Stimulated activated CD4-positive, alpha-beta T cell treated with anti-CD3 and anti-CD28 coated beads, Interleukin-15, amount 100 ng/mL, for 1 hour (primary cell): ENCODE results near the gene ADGRG6.
"Not testable (repeated sequence)": the region's sequence is repeated elsewhere in the genome, so short reads cannot be mapped to it uniquely, and the experiment has no call there.

Source experiments
- DNase-seq, 2 donors: peaks; one replicate each; pipeline ENCODE4 v3.0.0-alpha.2; 2020; ENCODE audit warnings: low read depth in 1 of 2, low spot score in 1 of 2

Gene ADGRG6

DNA sequence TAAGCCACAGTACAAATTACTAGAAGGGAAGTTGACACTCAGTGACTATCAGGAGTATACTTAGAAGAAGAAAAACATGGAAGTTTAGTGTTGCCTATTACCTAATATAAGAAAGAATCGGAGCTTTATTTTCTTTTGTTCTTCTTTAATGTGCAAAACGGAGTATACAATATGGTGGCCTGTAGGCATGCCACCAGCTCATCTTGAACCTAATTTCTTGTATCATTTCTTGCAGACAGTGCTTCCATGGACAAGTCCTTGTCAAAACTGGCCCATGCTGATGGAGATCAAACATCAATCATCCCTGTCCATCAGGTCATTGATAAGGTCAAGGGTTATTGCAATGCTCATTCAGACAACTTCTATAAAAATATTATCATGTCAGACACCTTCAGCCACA lies 141.3 kb downstream of the ADGRG6 start:
- DNase-seq = no peak

DNA sequence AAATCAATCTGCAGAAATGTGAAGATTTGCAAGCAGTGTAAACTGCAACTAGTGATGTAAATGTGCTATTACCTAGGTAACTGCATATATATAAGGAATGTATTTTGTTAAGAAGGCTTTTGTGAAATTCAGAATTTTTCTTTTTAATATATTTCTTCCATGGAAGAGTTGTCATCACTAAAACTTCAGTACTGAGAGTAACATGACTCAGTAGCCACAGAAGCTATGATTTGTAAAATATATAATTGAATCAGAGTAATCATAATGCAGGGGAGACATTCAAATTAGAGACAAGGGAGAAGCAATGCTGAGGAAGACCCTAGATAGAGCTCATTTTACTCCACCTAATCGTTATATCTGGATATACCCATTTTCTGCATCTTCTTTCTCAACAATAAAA lies 141.7 kb downstream of the ADGRG6 start:
- no peak for DNase-seq

DNA sequence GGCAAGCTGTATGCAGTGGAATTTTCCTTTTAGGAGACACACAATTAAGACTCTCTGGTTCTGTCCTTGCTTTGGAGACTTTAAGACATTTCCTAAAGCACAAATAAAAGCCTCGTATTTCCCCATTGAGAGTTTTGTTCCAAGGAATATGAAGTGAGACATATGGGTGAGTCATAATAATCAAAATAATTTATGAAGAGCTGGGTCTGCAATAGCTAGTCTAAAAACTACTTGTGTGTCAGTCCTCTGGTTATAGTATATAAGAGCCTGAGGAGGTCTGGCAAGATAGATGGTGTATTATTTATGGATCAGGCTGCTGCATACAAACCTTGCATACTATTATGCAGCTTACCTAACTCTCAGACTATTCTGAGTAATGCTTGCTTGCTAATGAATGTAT lies 142.6 kb downstream of the ADGRG6 start:
- DNase-seq = no peak

DNA sequence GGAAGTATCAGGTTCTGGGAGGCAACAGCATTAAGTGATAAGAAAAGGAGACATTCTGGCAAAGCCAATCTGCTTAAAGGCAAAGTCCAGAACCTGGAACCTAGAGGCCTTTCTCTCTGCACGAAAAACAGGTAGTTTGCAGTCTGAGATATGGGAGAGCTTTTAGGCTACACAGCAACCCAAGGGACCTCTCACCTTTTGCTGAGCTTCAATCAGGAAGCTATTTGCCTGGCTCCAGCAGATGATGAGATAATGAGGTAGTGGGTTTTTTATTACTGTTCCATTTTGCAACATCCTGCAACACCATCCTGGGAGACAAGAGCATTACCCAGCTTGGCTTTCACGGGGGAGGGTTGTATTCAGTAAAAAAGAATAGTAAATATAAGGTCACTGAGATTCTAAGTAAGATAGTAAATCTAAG lies 143.1 kb downstream of the ADGRG6 start:
- DNase-seq = no peak

DNA sequence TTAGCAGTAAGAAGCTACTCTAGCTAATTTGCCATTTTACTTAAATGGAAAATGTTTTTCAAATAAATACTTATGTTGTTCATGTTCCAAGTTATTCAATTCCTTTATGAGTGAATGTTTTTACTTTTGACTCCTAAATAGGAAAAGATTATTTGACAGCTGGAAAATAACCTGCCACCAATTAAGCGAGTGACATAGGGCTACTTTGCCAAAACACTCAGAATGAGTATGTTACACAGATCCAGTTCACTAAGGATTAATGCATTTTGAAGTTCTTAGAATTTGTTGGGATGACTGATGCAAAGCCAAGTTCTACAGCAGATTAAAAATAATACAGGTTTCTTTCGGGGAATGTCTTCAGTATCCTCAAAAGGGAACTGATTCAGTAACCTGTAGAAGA lies 144.4 kb downstream of the ADGRG6 start:
- no peak for DNase-seq

DNA sequence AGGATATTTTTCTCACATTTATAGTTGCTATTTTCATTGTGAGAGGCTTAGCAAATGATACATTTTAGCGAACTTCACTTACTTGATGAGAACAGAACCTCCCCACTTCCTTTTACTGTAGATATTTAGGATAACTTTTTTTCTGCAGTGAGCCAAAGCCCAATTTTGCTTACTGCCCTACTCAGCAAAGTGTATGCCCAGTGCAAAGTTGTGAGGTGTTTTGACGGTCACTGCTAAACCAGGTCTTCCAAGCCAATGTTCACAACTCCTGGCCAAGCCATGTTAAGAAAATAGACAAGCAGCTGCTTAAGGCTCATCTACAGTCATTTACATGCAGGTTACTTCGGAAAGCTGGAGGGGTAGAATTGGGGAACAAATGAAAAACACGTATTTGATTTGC lies 144.8 kb downstream of the ADGRG6 start:
- DNase-seq = no peak

DNA sequence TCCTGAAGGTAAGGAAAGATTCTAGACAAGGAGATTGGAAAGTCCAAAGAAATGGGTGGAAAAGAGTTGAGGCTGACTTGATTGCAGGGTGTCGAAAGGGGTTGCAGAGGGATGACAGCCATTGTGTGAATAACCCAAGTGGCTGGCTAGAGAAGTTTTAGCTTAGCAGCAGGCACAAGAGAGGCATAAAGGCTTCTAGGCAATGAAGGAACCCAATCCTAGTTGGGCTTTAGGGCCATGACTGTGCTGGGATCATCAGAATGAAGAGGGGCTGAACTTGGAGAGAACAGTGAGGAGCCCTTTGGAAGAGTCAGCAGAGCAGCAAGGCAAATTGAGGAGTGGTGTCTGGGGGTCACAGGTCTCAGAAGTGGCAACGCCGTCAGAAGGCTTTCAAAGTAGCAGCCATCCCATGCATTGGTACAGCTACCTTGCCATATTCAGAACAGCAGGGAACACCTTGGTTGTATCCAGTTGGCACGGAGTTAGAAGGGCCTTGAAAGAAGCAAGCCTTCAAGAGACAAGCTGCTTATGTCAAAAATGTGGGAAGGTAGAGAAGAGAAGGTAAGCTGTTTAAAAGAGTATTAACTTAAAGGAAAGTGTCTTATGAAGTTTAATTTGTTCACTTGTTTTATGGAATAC lies 146.4 kb downstream of the ADGRG6 start:
- DNase-seq = no peak

- not testable (repeated sequence) for DNase-seq
Observed at GRCh38 chr6:142450856-142451255, 149.0 kb downstream of the ADGRG6 start.

DNA sequence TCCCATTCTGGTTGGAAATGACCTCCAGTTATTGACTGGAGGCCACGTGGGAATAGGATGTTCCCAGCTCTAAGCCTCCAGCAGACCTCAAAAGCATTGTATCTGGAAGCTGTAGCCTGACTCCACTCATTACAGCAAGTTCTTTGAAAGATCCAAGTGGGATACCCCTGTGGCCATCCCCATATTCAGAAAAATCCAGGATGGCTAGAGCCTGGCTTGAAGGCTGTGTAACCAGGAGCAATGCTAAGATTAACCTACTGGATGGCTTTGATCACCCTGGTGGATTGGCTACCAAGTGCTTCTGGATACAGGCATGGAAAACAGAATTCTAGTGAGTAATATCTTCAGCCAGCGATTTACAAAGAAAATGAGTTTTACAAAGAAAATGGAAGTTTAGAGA lies 151.2 kb downstream of the ADGRG6 start:
- no peak for DNase-seq

DNA sequence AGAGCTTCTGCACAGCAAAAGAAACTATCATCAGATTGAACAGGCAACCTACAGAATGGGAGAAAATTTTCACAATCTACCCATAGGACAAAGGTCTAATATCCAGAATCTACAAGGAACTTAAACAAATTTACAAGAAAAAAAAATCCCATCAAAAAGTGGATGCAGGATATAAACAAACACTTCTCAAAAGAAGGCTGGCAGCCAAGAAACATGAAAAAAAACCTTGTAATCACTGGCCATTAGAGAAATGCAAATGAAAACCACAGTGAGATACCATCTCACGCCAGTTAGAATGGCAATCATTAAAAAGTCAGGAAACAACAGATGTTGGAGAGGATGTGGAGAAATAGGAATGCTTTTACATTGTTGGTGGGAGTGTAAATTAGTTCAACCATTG lies 152.4 kb downstream of the ADGRG6 start:
- DNase-seq = not testable (repeated sequence)

DNA sequence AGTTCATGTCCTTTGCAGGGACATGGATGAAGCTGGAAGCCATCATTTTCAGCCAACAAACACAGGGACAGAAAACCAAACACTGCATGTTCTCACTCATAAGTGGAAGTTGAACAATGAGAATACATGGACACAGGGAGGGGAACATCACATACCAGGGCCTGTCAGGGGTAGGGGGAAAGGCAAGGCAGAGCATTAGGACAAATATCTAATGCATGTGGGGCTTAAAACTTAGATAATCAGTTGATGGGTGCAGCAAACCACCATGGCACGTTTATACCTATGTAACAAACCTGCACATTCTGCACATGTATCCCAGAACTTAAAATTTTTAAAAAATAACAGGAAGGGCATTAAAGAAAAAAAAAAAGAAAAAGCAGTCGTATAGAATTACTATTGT lies 153.0 kb downstream of the ADGRG6 start:
- DNase-seq = not testable (repeated sequence)

DNA sequence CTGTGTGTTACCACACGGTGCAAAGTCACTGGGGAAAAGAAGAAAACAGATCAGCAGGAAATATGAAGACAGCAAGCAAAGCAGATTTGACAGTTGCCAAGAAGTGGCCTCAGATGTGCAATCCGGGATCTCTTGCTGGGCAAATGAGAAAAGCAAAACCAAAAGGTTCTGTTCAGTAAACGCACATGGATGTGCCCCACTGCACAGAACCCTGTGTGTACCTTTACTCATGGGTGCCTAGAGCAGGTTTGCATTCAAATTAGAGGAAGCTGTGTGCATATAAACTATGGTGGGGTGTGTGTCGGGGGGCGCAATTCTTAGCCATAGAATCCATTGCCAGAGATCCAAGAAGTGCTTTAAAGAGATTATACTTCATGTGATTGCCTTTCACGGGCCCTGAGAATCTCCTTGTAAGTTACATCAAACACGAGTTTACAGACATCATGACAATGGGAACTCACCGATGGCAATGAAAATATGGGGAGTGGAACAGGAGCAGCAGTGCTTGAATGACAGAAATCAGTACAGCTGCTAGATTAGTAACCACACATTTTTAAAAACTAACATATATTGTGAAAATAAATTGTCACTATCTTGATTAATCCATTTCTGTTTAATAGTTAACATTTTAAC lies 154.3 kb downstream of the ADGRG6 start:
- DNase-seq = no peak

- DNase-seq = no peak
Observed at GRCh38 chr6:142457638-142458406, 156.0 kb downstream of the ADGRG6 start.

- DNase-seq = no peak
Observed at GRCh38 chr6:142458836-142459235, 157.0 kb downstream of the ADGRG6 start.

- DNase-seq = no peak
Observed at GRCh38 chr6:142459271-142459670, 157.5 kb downstream of the ADGRG6 start.

DNA sequence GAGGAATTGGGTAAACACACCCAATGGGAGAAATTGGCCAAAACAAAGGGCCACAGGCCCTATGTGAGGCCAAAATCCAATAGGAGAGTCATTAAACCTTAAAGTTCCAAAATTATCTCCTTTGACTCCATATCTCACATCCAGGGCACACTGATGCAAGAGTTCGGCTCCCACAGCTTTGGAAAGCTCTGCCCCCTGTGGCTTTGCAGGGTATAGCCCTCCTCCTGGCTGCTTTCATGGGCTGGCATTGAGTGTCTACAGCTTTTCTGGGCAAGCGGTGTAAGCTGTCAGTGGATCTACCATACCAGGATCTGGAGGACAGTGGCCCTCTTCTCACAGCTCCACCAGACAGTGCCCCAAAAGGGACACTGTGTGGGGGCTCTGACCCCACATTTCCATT lies 160.5 kb downstream of the ADGRG6 start:
- DNase-seq = no peak

DNA sequence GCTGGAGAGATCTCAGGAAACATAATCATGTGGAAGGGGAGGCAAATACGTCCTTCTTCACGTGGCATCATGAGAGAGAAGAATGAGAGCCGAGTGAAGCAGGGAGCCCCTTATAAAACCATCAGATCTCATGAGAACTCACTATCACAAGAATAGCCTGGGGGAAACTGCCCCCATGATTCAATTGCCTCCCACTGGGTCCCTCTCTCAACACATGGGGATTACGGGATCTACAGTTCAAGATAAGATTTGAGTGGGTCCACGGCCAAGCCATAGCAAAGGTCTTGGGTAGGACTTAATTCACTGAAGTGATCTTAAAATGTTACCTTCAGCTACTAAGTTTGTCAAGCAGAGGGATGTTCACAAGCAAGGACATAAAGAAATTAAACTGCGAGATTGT lies 162.2 kb downstream of the ADGRG6 start:
- DNase-seq = no peak

GRCh38 chr6:142469220-142469619 lies 167.4 kb downstream of the ADGRG6 start:
- no peak for DNase-seq

DNA sequence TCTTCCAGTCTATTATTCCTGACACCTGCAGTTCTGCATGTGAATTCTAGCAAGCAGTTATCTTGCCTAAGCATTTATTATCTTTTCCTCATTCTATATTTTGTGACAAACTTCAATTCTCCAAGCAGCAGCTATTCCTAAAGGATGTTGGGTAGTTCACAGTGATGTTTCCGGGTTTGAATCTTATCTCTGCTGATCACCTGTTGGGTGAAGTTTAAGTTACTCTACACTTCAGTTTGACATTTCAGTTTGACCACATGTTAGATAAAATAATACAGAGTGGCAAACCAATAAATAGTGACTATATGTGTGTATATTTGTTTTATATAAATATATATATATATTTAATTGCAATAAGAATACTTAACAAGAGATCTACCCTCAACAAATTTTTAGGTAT lies 168.6 kb downstream of the ADGRG6 start:
- no peak for DNase-seq

- no peak for DNase-seq
Observed at GRCh38 chr6:142474531-142475289, 172.9 kb downstream of the ADGRG6 start.

DNA sequence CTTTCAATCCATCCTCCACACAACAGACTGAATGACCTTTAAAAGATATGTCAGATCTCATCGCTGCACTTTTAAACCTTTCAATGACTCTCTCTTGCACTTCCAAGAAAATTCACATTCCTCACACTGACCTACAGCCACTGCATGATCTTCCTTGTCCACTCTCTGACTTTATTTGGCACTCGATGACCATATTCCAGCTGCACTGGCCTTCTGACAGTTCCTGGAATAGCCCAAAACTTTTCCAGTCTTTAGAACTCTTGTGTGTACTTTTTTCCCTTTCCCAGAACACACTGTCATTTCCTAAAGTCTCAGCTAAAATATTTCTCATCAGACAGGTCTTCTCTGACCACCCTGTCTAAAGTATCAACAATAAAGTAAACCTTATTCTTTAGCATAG lies 174.6 kb downstream of the ADGRG6 start:
- DNase-seq = no peak

DNA sequence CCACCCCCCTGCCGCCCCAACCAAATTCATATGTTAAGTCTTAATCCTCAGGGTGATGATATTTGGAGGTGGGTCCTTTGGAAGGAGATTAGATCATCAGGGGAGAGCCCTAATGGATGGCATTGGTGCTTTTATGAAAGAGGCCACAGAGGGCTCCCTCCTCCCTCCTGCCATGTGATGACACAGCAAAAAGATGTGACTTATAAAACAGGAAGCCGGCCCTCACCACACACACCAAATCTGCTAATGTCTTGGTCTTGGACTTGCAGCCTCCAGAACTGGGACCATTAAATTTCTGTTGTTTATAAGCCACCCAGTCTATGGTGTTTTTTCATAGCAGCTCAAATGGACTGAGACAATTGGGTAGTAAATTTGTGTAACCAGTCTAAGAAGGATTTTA lies 176.3 kb downstream of the ADGRG6 start:
- no peak for DNase-seq
